Retina (tissue), 1 donor: ENCODE measurements around the gene PROB1.
"Not testable (repeated sequence)": the region's sequence is repeated elsewhere in the genome, so short reads cannot be mapped to it uniquely, and the experiment has no call there.

Experiments
- DNase-seq: peaks from one replicate; pipeline ENCODE4 v3.0.0-alpha.2; 2016

The PROB1 gene

GRCh38 chr5:139394654-139395566 is at the start of gene PROB1:
Gene PROB1, minus strand, starts transcription at chr5:139395104. Its CDS starts 23 bp downstream, at chr5:139395081.
- peak; percentile 57 for DNase-seq

- DNase-seq: peak; percentile 31
These were observed 49.0 kb upstream of the PROB1 start for GRCh38 chr5:139443831-139444453.

- DNase-seq: not testable (repeated sequence)
These were observed 45.5 kb upstream of the PROB1 start for GRCh38 chr5:139440416-139440815.

DNA sequence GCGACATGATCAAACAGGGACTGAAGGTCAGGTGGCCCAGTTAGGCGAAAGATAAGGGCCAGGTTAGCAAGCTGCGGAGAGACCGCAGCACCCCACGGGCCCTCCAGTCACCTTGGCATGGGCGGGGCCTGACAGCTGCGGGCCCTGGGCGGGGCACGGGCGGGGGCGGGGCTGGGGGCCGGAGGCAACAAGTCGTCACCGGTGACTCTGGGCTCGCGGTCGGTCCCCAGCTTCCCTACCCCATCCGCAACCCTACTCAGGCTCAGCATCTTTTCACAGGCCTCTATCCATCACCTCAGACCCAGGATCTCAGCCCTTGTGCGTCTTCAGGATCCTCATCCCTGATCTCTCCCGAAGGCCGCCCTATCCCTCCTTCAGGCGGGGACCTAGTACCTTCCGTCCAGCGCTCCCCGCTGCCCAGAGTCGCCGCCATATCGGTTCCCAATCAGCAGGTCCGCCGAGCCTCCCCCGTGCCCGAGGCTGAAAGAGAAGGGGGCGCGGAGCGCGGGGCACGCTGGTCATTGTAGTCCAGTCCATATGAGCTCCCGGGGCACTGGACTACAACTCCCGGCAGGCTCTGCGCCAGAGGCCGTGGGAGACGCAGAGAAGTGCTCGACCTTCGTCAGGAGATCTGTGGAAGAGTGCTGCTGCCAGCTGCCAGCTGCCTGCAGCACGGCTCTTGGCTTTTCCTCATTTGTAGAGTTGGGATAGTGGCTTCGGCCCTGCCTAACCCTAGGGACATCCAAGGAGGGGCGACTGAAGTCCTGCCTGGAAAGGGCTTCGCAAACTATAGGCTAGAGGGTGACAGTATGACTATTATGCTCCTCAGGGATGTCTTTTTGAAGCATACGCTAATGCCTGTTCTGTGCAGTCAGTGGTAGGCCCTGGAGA is 44.4 kb upstream of the PROB1 start, which contains the start of gene DNAJC18:
DNAJC18 (minus strand) TSS at position 513 of the 891 bp plus-strand sequence; CDS start at position 433, 80 bp downstream.
- peak; percentile 98 for DNase-seq

- DNase-seq: peak; percentile 47
These were observed 43.8 kb upstream of the PROB1 start for GRCh38 chr5:139438707-139439012.

- DNase-seq: no peak
These were observed 40.8 kb upstream of the PROB1 start for GRCh38 chr5:139435676-139436075.

- DNase-seq: no peak
These were observed 36.8 kb upstream of the PROB1 start for GRCh38 chr5:139431706-139432105.

GRCh38 chr5:139430015-139430414 is 35.1 kb upstream of the PROB1 start:
- DNase-seq: no peak

DNA sequence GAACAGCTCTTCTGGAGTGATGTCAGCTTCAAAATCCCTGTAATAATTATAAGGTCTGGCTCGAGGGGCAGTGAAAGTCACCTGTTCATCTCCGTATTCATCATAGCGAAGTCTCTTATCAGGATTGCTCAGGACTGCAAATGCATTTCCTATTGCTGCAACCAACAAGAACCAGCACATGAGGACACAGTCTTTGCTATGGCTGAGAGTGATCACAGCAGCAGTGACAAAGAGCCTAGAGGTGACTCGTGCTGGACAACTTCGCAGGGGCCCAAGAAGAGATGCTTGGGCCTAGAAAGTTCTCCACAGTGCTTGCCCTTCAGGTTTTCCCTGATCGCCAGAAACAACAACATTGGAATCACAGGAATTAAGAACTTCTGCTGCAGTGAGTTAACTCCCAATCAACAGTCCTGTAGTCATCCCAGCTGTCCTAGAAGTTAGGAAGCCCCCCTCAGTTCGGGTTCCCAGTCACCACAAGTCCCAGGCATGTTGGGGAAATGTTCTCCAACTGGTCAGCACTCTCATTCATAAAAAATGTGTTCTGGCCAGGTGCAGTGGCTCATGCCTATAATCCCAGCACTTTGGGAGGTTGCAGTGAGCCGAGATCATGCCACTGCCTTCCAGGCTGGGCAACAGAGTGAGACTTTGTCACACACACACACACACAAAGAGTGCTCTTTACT is 31.4 kb upstream of the PROB1 start:
- DNase-seq: no peak

GRCh38 chr5:139425497-139425896 is 30.6 kb upstream of the PROB1 start:
- DNase-seq: no peak

DNA sequence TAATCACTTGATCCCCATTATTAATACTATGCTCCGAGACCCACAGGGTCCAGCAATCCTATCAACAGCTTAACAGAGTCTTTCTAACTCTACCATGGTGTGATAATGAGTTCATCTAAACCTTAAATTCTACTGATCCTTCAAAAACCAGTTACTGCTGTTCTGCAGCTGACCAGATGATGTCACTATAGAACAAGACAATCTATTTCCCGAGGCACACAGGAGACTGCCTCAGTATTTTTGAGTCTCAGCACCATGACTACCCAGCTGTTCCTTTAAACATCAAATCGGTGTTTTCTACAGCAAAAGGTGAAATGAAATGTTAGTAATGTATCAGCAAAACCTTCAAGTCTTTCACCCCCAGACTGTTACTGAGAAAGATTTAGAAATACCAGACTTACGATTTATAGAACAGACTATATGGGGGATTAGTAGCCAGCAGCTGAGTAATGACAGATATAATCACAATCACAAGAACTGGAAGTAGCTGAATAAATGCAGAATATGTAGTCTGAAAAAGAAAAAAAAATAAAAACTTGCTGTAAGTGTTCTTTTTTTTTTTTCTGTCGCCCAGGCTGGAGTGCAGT is 27.5 kb upstream of the PROB1 start:
- peak; percentile 56 for DNase-seq

- DNase-seq: no peak
These were observed 24.6 kb upstream of the PROB1 start for GRCh38 chr5:139419226-139420192.

DNA sequence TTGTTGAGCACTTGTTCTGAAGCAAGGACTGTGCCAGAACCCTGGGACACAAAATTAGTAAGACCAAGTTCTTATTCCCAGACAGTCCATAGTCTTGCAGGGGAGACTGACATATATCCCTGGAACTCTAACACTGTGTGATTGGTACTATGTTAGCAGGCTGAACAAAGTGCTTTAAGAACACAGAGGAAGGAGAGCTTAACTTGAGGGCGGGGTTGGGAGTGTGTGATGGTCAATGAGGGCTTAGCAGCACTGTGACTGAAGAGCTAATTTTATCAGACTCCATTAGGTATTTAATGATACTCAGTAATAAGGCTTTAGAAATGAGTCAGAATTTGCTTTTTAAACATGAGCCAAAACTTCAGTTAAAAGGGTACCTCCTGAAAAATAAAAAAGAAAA is 23.9 kb upstream of the PROB1 start:
- no peak for DNase-seq

DNA sequence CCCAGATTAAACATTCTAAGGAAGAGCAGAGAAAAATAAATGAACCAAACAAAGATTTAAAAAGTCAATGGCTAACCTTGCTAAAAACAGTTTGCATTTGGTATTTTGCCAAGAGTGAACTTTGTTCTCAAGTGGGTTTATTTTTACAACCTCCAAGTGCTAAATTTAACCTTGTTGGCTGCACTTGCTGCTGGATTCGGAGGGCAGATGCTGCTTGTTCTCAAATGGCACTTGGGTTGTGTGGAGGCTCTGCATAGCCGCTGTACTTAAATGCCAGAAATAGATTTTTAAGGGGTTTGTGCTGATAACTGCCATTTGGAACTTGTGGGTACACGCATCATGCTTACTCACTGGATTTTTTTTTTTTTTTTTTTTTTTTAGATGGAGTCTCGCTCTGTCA is 22.3 kb upstream of the PROB1 start:
- no peak for DNase-seq

- no peak for DNase-seq
These were observed 21.7 kb upstream of the PROB1 start for GRCh38 chr5:139416651-139417050.

DNA sequence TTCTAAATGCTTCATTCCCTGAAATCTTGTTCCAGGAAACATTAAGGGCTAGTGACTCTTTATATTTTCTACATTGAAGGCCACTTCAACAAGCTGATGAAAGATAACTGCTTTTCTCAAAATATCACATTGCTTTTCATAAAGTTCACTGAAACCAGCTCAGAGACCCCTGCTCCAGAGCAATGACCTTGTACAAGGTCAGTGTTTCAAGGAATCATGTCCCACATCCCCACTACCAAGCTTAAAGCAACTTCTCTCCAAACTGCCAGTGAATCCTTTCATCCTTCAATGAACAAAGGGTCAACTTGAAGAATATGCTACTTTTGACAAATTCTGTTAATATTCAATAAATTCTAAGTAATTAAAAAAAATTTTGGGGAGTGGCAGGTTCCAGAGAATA is 21.0 kb upstream of the PROB1 start:
- no peak for DNase-seq

- DNase-seq: no peak
These were observed 20.4 kb upstream of the PROB1 start for GRCh38 chr5:139415221-139415861.

DNA sequence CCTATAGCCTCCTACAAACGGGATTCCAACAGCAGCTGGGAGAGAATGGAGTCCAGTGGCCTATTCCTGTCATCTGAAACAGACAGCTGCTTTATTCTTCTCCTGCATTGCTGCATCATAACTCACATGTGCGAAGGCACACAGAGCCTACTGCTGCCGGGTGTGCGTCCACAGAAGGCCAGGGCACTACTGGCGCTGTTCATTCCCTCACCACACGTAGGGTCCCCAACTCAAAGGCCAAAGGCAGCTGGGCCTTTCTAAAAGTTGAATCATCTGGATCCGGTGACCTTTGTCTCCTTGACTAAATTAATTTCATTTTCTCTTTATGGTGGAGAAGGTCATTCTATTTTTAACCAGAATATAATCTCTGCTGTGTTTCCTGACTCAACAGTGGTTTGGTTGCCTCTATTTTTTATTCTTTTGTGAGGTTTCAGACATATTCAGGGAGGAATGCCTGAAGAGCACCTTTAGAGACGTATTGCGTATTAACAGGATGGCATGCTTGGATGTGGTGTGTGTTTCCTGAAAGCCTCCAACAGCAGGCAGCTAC is 19.8 kb upstream of the PROB1 start:
- DNase-seq: no peak

GRCh38 chr5:139413963-139414362 is 19.1 kb upstream of the PROB1 start:
- no peak for DNase-seq

DNA sequence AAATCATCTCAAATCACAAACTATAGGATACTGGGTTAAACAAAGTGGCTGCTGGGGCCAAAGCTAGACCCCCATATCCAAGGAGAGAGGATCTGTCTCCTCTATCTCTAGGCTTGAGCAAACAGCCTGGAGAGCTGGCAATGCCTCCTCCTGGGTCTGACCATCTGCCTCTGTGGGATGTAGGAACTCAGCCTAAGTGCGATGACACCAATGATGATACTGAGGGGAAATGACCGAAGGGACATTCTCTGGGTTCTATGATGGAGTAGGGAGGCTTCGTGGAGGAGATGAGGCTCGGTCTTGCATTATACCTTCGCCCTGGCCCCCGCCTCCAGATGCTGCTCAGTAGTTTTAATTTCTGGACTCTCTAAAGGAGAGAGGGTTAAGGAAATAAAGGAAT is 18.2 kb upstream of the PROB1 start:
- DNase-seq: no peak
